GM18499 (cell line): ENCODE results near the gene ADGRL1.

Experiments
- ATAC-seq: cut with Tn5 transposase; IDR thresholded peaks from one replicate; pipeline ENCODE4 v1.9.1; 2021; ENCODE audit warnings: moderate number of reproducible peaks; ENCODE audit not compliant: insufficient read depth, unreplicated experiment

Gene ADGRL1

DNA sequence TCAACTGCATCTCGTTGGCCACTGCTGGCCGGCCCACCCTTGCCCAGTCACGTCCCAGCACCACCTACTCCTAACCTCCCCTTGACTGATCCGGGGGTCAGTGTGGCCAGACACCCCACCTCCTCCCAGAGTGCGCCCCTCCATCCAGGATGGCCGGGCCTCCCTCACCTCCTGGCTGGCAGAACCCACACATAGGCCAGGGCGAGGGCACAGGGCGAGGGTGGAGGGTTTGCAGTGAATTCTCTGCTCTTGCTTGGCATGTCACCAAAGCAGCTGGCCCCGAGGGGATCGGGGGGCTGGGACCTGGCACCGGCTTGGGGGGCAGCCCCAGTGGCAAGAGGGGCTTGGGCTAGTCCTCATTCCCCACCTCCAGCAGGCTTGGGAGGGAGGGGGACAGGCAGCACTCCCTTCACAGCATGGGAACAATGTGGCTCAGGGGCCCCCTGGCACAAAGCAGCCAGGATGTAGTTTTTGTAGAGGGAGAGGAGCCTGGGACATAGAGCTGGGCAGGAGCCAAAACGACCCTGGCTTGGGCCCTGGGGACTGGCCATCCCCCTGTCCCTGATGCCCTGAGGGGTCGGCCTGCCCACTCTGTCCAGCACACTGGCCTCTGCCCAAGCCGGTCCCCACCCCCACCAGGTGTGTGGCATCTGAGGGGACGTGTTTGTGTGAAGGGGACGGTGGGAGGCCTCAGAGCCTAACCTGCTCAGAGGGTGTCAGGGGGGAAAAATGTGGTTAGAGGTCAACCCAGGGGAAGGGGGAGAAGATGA lies 41.1 kb downstream of the ADGRL1 start:
- ATAC-seq, result no peak

DNA sequence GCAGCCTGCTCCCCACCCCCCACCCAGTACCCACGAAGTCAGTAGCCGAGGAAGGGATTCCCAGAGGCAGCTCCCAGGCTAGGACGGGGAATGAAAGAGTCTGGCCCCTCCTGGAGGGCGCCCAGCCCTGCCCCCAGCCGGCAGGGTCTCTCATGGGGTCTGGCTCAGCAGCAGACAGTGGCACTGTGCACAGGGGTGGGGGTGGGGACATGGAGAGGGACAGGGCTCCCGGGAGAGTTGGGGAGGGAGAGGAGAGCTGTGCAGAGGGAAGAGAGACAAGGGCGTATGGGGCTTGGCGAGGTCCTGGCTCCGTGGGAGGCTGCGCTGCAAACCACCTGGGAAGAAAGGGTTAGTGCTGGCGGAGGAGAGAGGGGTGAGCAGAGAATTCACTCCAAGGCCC lies 41.9 kb downstream of the ADGRL1 start:
- ATAC-seq, result no peak

DNA sequence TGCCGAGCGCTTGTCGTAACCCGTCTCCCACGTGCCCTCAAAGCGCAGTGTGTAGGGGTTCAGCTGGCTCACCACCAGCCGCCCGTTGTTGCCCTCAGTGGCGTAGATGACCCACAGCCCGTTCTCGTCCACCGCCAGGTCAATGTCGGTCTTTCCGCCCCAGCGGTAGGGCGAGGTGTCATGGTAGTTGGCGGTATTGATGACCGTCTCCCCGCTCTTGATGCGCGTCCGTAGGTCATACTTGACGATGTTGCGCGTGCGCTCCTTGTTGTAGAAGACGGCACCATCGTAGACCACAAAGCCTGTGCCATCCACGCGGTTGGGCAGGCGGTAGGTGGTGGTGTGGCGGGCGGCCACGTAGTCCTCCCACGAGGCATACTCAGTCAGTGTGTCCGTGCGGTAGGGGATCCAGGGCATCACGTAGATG lies 43.1 kb downstream of the ADGRL1 start:
- no peak for ATAC-seq

DNA sequence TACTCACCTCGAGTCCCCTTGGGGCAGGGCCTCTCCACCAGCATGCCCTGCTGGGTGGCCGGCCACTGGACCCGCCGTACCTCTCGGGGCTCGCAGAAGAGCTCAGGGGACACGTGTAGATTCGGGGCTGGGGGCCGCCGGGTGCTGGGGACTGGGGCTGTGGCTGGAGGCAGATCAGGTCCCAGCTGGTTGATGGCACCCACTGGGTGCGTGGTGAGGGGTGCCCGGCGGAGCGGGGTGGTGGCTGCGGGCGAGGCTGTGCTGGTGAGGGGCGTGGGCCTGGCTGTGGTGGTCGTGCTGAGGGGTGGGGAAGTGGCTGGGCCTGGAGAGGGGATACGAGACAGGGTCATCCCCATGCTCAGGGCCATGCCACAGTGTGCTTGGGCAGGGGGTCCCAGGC lies 44.7 kb downstream of the ADGRL1 start:
- ATAC-seq, result no peak

DNA sequence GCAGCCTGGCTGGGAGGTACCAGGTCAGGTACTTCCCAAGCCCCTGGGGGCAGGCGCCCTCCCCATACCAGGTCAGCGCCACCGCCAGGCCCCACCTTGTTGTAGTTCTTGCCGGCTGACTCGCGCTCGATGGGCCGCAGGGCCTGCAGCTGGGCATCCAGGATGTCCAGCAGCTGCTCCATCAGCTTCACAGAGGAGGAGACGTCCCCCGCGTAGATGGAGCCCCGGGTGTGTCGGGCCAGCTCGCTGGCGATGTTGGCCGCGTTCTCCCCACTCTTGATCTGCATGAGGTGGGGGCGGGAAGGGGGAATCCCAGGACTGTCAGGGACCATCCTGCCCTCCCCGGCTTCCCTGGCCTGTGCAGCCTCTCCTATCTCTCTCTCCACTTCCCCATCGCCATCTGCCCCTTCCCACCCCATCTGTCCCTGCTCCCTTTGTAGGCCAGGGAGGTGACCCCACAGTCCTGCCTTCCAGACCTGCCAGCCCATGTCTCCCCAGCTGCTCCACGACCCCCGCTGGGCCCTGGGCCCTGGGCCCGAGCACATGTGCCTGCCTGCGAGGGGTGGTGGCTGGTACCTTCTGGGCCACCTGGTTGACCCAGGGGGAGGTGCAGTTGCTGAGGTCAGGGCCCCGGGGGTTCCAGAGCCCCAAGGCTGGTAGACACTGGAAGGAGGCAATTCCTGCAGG lies 45.8 kb downstream of the ADGRL1 start:
- no peak for ATAC-seq

DNA sequence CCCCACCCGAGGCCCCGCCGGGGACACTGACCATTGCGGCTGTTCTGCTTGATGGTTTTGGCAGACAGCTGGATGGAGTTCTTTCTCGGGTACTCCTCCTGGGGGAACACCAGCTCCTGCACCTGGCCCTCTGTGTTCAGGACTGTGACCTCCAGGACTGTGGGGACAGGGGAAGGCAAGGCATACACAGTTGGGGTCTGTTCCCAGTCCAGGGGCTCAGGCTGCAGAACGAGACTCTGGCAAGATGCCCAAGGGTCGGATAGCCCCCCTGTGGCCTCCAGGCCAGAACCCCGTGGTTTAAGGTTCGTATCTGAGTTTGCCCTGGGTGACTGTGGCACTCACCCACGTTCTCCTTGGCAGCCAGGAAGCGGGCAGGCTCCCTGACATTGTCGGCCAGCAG lies 46.9 kb downstream of the ADGRL1 start:
- ATAC-seq, result no peak

DNA sequence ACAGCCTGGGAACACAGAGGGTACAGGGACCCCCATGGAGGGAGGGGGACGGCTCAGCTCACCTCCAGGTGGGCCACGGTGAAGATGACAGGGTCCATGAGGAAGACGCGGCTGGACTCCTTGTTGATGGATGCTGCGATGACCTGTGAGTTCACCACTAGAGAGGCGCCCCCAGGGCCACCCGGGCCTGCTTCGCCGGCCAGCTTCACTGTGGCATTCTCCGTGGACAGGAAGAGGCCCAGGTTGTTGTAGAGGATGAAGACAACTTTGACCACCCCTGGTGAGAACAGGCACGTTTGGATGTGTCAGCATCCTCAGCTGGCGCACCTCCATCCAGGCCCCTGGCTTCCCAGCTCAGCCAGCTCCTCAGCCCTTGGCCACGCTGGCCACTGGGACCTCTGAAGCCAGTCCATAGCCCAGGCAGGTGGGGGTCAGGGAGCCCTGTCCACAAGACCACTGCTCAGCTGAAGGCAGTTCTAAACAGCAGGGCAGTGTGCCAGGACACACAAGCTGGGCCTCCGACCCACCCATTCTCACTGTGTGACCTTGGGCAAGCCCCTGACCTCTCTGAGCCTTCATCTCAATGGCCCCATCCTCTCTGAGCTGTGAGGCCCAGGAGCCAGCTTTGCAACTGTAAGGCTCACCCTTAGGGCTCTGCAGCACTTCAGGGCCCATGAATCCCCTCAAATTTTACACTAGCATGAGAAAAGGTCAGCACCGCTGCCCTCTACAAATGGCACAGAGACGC lies 47.5 kb downstream of the ADGRL1 start:
- ATAC-seq, result no peak

DNA sequence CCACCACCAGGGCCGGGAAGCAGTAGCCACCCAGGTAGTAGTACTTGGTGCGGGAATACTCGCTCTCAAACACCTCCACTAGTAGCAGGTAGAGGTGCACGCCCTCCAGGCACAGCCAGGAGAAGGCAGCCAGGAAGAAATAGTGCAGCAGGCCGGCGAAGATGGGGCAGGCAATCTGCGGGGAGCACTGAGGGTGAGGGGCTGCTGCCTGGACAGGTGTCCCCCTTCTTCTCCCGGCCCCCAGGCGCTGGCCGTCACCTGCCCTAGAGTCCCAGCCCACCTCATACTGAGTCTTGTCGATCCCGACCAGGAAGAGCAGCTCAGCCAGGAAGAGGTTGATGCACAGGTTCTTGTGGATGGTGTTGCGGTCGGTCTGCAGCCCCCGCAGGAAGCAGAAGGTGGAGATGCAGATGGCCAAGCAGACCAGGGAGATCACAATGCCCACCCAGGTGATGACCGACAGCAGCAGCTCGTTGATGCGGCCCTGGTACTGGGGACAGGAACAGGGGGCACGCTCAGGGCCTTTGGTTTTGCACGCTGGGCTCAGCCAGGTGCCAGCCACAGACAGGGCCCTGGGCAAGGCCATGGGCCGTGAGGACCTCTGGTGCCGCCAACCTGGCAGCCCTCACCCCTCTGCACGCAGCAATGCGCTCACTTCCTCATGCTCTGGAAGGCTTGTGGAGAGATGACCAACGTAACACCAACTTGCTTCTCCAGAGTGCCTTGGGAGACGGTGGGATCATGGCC lies 48.8 kb downstream of the ADGRL1 start:
- ATAC-seq, result no peak

DNA sequence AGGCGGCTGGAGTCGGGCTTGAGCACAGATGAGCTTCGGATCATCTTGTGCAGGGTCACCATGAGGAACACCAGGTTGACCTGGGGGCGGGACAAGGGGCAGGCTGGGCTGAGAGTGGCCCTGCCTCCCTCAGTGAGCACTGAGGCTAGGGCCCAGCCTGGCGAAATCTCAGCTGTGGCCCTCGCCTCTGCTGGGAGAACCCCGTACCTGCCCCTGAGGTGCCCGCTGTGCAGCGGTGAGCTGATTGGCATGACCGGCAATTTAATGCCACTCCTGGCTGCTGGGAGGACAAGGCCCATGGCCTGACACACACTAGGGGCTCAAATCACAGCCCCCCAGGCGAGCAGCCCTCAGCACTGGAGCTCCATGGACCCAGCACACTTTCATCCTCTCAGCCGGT lies 49.8 kb downstream of the ADGRL1 start:
- ATAC-seq, result no peak

DNA sequence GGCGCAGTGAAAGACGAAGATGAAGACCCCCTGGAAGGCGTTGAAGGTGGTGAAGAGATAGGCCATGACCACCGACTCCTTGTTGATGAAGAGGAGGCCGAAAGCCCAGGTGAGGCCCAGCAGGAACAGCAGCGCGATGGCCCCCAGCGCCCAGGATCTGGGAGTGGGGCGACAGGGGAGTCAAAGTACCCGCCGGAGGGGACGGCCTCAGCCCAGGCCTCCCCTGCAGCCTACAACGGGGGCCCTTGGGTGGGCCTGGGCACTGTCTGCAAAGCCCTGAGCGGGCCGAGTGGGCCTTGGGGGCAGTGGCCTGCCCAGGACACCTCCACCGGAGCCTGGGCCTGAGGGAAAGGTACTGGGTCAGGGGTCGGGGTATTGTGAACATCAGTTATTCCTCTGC lies 50.6 kb downstream of the ADGRL1 start:
- ATAC-seq, result no peak

DNA sequence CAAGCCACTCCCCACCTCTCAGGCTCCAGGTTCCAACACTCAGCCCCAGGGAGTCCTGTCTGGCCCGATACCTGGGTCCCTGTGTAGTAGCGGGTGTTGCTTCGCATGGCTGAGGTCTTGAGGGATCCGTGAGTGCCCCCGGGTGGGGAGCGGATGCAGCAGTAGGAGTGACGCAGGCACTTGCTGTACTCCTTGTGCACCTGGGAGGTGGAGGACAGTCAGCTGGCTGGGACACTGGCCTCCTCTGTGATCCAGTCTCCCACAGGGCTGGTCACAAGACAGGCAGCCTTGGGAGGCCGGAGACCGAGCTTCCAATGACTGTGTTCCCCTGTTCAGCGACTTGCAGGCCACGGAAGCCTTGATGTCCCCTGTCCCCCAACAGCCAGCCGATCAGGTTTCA lies 53.3 kb downstream of the ADGRL1 start:
- ATAC-seq, result no peak

DNA sequence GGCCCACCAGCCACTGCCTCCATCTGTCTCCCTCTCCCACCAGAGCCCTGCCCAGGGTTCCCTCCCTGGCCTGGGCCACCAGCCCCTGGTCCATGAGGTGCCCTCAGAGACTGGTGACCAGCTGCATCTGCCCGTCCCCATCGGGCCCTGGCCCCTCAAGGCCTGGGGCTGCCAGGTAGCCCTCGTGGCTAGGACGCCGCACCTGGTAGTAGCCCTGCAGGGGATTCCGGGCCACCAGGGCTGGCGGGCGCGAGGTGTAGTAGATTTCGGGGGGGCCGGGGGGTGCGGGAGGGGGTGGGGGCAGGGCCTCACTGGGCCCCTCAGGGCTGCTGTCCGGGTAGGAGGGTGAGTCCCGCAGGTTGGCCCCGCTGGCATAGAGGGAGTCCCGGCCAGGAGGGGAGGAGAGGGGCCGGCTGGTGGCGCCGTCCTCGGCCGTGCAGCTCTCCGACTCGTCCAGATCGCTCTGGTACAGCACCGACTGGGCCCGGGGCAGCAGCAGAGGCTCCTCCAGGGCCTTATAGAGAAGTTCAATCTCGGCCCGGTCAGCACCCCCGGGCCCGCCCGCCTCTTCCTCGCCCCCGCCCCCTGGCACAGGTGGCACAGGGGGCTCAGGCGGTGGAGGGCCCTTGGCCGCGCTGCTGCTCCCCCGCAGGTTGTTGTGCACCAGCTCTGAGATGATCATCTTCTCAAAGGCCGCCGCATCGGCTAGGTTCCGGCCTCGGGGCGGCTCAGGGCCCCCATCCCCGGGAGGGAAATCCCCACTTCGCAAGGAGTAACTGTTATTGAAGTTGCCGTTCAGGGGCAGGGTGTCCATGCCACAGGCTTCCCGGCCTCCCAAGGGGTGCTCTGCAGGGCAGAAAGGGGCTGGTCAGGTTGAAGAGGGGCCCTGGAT lies 55.0 kb downstream of the ADGRL1 start:
- ATAC-seq, result no peak

DNA sequence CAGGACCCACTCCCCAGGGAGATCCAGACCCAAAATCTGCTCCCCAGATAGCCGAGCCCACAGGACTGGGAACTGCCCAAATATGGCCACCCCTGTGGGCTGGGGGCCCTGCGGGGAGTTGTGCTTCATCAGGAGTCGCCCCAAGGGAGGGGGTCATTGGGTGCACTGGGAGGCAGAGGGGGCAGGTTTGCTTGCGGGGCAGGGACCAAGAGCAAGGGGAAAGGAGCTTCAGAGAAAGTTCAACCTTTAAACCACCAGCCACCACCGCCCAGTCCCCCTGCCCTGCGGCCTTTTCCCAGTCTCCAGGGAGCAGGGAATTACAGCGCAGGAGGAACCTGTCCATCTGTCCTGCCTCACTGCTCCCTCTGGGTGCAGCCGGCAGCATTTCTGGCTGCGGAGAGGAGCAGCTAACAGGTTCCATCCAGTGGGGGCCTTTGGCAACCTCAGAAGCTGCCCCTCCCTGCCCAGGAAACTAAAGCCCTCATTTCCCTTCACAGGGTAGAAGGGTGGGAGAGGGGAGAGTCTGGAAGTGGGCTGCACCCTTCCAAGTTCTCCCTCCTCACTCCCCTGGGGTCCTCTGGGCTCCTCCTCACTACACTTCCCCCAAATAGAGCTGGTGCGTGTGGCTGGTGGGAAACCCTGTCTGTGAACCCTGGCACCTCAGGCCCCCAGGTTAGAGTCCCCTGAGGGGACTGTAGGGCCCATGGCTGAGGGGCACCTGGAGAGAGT lies 55.8 kb downstream of the ADGRL1 start:
- no peak for ATAC-seq

DNA sequence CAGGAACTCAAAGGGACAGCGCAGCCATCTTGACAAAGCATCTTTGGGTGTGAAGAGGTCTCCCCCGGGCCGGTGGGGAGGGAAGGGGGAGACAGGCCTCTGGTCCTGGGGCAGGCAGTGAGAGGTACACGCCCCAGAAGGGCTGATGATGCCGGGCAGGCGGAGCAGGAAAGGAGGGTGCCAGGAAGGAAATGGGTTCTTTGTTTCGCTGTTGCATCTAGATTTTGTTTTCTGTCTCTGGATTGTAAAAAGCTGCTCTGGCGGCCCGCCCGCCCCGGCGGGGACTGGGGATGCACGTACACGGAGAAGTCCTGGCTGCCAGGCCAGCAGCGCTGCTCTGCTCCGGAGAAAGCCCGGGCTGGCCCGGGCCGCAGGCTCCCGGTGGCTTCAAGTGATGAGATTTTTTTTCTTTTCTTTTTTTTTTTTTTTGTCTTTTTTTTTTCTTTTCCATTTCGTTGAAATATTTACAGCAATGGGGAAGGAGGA lies 56.4 kb downstream of the ADGRL1 start:
- no peak for ATAC-seq

DNA sequence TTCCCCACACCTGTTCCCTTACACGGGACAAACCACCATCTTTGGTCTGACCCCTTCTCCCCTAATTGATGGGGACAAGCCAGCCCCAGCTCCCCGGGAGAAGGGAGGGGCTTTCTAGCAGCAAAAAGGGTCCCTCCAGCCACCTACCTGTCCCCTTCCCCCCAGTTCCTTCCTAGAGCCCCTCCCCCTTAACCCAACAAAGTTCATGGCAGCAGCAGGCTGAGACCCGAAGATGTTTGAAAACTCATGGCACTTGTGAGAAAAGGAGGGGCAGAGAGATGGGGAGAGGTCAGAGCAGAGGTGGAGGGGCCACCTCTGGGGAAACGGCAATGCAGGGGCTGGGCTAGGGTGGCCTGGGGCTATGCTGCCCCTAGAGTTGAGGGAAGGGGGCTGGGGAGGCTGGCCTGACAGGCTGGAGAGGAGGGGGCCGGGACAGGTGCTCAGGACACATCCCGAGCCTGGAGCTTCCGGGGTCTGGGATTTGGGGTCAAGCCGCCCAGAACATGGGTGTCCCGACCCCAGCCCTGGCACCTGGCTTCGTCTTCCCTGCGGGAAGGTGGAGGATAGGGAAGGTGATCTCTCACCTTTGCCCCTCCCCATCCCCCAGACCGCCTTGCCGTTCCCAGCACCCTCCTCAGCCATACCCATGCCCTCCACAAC lies 57.1 kb downstream of the ADGRL1 start:
- no peak for ATAC-seq

DNA sequence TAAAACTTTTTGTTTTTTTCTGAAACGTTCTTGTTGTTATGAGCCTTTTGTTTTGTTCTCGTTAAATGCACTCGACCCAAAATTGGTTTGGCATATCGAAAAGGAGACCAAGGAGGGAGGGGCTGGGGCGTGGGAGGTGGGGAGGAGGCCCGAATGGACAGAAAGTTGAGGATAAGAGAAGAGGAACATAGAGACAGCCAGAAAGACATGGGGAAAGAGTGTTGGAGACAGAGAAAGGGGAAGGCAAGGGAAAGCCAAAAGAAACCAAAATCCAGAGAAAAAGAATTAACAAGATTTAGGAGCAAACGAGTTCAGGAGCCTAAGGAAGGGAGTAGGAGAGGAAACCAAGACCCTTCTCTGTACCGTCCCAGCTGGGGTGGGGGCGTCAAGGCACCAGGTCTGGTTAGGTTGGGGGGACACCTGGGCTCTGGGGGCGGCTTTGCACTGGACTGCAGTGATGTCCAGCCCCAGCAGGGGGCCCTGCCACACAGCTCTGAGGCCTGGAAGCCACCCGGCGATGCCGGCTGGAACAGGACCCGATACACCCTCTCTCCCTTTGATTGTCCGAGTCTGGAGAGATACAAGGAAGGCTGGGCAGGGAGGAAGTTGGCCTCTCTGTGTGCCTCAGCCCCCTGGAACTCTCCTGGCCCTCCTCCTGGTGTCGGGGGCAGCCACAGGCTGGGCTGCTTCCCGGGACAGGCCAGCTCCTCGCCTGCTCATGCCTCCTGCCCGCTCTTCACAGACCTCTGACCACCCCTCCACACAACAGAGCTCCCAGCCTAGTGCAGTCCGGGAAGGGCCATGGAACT lies 58.0 kb downstream of the ADGRL1 start:
- ATAC-seq, result no peak

DNA sequence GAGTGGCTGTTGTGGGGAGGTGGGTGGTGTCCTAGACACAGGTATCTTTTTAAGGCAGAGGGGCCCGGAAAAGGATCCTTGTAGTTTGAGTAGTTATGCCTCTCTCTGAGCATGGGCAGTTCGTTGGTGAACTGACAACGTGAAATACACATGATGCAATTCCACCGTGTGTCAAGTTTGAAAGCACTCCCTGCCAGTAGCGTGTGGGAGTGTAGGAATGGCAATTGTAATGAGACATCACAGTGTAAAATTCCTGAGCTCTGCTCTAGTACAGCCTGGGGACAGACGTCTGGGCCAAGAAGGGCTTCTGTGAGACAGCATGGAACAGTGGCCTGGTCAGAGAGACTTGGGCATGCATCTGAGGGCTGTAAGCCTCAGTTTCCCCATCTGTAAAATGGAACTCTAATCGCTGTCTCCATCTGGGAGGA lies 59.2 kb downstream of the ADGRL1 start:
- ATAC-seq, result no peak
